Measurements from ENCODE around the gene REEP3. TPM values are rescaled to one million over a fixed set of nuclear protein-coding genes. Genes with fewer than 3 reads are reported as not detected.
A peak's percentile ranks its signal among the peaks of the same experiment; 100 is the strongest.
"Not testable (repeated sequence)": the region's sequence is repeated elsewhere in the genome, so short reads cannot be mapped to it uniquely, and the experiment has no call there.

REEP3 gene
- total RNA-seq, 4 donors from 2014 or later: 23.9 to 50.1 (median 36.7) TPM

DNA sequence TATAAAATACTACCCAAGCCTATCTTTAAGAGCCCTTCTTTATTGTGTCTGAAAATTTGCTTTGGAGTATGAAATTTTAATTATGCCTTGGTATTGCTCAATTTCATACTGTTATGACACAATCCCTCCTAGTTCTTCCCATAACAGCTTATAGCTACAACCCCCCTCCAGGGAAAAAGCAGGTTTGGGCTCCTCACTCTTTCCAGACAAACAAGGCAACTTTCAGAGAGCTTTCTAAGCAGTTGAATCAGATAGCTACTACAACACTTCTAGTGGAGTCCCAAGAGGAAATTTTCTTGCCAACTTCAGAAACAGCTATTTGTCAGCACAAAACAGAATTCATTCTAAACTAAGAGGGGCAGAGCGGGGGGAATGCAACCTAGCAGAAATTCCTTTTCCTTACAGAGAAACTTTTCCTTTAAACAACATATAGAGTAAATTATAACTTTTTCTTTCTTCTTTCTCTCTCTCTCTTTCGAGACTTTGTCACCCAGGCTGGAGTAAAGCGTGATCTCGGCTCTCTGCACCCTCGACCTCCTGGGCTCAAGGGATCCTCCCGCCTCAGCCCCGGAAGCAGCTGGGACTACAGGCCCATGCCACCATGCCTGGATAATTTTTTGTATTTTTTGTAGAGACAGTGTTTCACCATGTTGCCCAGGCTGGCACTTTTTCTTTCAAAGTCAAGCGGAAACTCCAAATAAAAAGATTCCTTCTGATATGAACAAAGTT lies 29.4 kb upstream of the REEP3 start:
- 80 to 81% methylated on average over 6 to 8 of the region's 8 CpGs for WGBS, 2 donors (ENCODE audit: low coverage in 1 of 2)
- no peak for DNase-seq
- no peaks in the 10 kb centered on the region for H3K9me3 ChIP-seq
- TF ChIP-seq, protein P1, sequence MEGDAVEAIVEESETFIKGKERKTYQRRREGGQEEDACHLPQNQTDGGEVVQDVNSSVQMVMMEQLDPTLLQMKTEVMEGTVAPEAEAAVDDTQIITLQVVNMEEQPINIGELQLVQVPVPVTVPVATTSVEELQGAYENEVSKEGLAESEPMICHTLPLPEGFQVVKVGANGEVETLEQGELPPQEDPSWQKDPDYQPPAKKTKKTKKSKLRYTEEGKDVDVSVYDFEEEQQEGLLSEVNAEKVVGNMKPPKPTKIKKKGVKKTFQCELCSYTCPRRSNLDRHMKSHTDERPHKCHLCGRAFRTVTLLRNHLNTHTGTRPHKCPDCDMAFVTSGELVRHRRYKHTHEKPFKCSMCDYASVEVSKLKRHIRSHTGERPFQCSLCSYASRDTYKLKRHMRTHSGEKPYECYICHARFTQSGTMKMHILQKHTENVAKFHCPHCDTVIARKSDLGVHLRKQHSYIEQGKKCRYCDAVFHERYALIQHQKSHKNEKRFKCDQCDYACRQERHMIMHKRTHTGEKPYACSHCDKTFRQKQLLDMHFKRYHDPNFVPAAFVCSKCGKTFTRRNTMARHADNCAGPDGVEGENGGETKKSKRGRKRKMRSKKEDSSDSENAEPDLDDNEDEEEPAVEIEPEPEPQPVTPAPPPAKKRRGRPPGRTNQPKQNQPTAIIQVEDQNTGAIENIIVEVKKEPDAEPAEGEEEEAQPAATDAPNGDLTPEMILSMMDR (IDR thresholded peaks at IDR 0.05): no peak
- no peak for TF ChIP-seq EP300 (IDR thresholded peaks at IDR 0.05; ENCODE audit: low read depth)
- peak overlapping the region in 3 of 4 donors; percentile 36 to 62 (median 48) for H3K27ac ChIP-seq
- H3K4me1 ChIP-seq: peaks cover 0 to 15% (median 11%) of the 10 kb centered on the region in 4 donors
- H3K4me3 ChIP-seq: no peak overlapping the region
- in situ Hi-C loops (cut with MboI; ENCODE audit: low pct_ligation_motif_present in 1 of 4, low pct_unique_long_range_greater_than_20kb in 1 of 4, low sequenced_read_pairs in 3 of 4): no loop called here
- H3K27me3 ChIP-seq: no peaks in the 10 kb centered on the region
- H3K36me3 ChIP-seq: no peaks in the 10 kb centered on the region
- intact Hi-C loops (cut with DNase I; ENCODE audit: low total_unique reads): no loop called here

DNA sequence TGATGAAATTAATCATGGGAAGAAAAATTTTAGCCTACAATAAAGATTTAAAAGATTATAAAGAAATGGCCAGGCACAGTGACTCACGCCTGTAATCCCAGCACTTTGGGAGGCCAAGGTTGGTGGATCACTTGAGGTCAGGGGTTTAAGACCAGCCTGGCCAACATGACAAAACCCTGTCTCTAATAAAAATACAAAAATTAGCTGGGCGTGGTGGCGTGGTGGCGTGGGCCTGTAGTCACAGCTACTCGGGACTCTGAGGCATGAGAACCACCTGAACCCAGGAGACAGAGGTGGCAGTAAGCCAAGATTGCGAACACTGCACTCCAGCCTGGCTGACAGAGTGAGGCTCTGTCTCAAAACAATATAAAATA lies 28.9 kb upstream of the REEP3 start:
- H3K4me3 ChIP-seq; DNase-seq; H3K9me3 ChIP-seq; in situ Hi-C loops (cut with MboI; ENCODE audit: low pct_ligation_motif_present in 1 of 4, low pct_unique_long_range_greater_than_20kb in 1 of 4, low sequenced_read_pairs in 3 of 4); H3K27me3 ChIP-seq; intact Hi-C loops (cut with DNase I; ENCODE audit: low total_unique reads); H3K36me3 ChIP-seq: not testable (repeated sequence)
- H3K27ac ChIP-seq: peak overlapping the region in 3 of 4 donors; percentile 36 to 62 (median 48)
- 70 to 75% methylated on average over 6 of the region's 6 CpGs for WGBS, 2 donors (ENCODE audit: low coverage in 1 of 2)
- H3K4me1 ChIP-seq: peaks cover 0 to 15% (median 11%) of the 10 kb centered on the region in 4 donors

DNA sequence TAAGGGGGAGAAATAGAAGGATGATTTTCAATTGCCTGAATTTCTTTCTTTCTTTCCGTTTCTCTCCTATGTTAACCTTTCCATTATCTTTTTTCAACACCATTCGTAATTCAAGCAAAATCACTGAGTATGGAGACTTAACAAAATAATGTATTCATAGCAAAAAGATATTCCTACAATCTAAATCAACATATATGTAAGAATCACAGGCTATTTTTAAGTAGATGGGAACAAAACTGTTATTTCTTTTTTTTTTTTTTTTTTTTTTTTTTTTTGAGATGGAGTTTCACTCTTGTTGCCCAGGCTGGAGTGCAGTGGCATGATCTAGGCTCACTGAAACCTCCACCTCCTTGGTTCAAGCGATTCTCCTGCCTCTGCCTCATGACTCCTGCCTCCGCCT lies 28.2 kb upstream of the REEP3 start:
- Histone ChIP-seq H3K36me3 (no peaks in the 10 kb centered on the region), H3K27me3 (no peaks in the 10 kb centered on the region), H3K4me3 (no peak overlapping the region), H3K4me1 (peaks cover 0 to 15% (median 11%) of the 10 kb centered on the region in 4 donors), H3K27ac (no peak overlapping the region), H3K9me3 (no peaks in the 10 kb centered on the region)
- WGBS, 2 donors (ENCODE audit: low coverage in 1 of 2): 81 to 92% methylated on average over 4 of the region's 4 CpGs
- no peak for DNase-seq
- intact Hi-C loops (cut with DNase I; ENCODE audit: low total_unique reads) (no loop called here), in situ Hi-C loops (cut with MboI; ENCODE audit: low pct_ligation_motif_present in 1 of 4, low pct_unique_long_range_greater_than_20kb in 1 of 4, low sequenced_read_pairs in 3 of 4) (no loop called here)
- TF ChIP-seq, protein P1 (IDR thresholded peaks at IDR 0.05): no peak
- no peak for TF ChIP-seq POLR2A (IDR thresholded peaks at IDR 0.05)
- TF ChIP-seq POLR2AphosphoS5 (IDR thresholded peaks at IDR 0.05): no peak
- no peak for TF ChIP-seq EP300 (IDR thresholded peaks at IDR 0.05; ENCODE audit: low read depth)

DNA sequence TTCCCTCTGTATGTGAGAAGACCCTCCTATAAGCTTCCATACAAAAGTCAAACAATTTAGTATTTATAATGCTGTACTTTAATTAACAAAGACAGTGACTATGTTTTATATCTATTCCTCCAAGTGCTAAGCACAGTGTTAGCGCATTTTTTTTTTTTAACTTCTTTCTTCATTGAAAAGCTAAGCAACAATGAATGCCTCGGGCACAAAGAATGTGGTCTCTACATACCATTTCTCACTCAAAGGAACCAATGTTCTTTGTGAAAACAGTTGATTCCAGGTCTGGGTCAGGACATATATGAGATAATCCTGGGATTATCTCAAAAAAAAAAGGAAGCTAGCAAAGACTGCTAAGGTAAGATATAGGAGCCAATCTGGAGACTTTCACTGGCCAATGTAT lies 26.2 kb upstream of the REEP3 start:
- H3K27me3 ChIP-seq: no peaks in the 10 kb centered on the region
- H3K27ac ChIP-seq: no peak overlapping the region
- no peak overlapping the region for H3K4me3 ChIP-seq
- H3K9me3 ChIP-seq: no peaks in the 10 kb centered on the region
- H3K36me3 ChIP-seq: no peaks in the 10 kb centered on the region
- H3K4me1 ChIP-seq: peaks cover 0 to 19% (median 11%) of the 10 kb centered on the region in 4 donors
- TF ChIP-seq POLR2AphosphoS5 (IDR thresholded peaks at IDR 0.05) (no peak), EP300 (IDR thresholded peaks at IDR 0.05; ENCODE audit: low read depth) (no peak), POLR2A (IDR thresholded peaks at IDR 0.05) (no peak)
- TF ChIP-seq, protein P1 (IDR thresholded peaks at IDR 0.05): no peak
- DNase-seq: no peak
- 93 to 100% methylated on average over 2 of the region's 2 CpGs for WGBS, 2 donors (ENCODE audit: low coverage in 1 of 2)
- intact Hi-C loops (cut with DNase I; ENCODE audit: low total_unique reads) (no loop called here), in situ Hi-C loops (cut with MboI; ENCODE audit: low pct_ligation_motif_present in 1 of 4, low pct_unique_long_range_greater_than_20kb in 1 of 4, low sequenced_read_pairs in 3 of 4) (no loop called here)

DNA sequence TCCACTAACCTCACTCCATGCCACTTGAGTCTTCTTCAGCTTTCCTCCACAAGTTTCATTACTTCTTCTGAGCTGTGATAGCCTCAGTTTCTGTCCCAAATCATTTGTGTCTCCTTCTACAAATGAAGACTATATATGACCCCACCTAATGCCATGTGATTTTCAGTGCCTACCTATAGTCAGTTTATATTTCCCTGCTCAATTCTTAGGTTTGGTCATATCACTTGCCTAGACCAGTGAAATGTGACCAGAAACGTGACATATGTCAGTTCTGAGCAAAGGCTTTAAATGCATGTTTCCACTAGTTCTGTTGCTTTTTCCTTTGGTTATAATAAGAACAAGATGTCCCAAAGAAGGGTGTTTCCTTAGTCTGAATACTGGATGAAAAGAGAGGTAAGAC lies 24.6 kb upstream of the REEP3 start:
- H3K4me1 ChIP-seq: peaks cover 0 to 15% (median 9%) of the 10 kb centered on the region in 4 donors
- H3K4me3 ChIP-seq: no peak overlapping the region
- no peaks in the 10 kb centered on the region for H3K27me3 ChIP-seq
- in situ Hi-C loops (cut with MboI; ENCODE audit: low pct_ligation_motif_present in 1 of 4, low pct_unique_long_range_greater_than_20kb in 1 of 4, low sequenced_read_pairs in 3 of 4) (no loop called here), intact Hi-C loops (cut with DNase I; ENCODE audit: low total_unique reads) (no loop called here)
- H3K36me3 ChIP-seq: no peaks in the 10 kb centered on the region
- no peak for TF ChIP-seq POLR2A (IDR thresholded peaks at IDR 0.05)
- TF ChIP-seq POLR2AphosphoS5 (IDR thresholded peaks at IDR 0.05): no peak
- TF ChIP-seq, protein P1 (IDR thresholded peaks at IDR 0.05): no peak
- TF ChIP-seq EP300 (IDR thresholded peaks at IDR 0.05; ENCODE audit: low read depth): no peak
- 79 to 100% methylated on average over 1 of the region's 1 CpG for WGBS, 2 donors (ENCODE audit: low coverage in 1 of 2)
- H3K27ac ChIP-seq: no peak overlapping the region
- no peak for DNase-seq
- H3K9me3 ChIP-seq: no peaks in the 10 kb centered on the region

Measured in transverse colon (tissue), 4 donors.